ENCODE measurements around the gene NFIA.
A peak's percentile ranks its signal among the peaks of the same experiment; 100 is the strongest.

NFIA gene

DNA sequence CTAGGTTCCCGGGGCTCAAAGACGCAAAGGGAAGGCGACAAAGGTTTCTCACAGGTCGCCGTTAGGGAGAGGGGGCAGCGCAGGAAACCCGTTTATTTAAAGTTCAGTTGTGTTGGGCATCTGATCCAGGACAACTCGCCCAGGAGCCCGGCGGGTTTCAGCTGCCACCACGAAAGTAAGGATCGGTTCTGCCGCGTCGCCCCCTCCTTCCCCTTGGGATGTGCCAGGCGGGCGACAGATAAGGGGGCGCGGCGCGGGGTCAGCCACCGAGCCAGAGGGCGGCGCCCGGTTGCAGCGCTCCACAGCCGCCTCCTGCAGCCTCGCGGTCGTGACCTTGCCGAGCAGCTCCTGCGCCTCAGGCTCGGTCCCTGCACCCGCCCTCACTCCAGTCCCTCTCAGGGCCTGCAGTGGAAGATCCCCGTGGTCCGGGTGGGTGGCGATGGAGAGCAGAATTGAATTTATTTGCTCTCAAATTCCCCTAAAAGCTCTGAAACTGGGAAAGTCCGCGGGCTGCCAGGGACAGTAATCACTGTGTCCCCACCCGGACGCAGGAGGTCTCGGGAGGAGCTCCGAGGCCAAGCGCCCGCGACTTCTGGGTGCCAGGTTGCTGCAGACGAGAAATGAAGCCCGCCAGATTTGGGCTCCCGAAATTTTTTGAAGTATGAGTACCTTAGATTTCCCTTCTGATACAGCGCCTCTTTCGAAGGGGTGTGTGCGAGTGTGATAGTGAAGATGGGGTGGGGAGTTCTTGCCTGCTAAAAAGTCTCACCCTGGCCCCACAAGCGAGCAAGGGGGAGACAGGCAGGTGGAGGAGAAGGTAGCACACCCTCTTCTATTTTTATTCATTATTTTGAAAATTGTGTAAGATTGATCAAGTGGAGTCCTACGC, 28.4 kb upstream of the NFIA start:
- H3K4me3 ChIP-seq (IDR thresholded peaks at IDR 0.05; ENCODE audit: insufficient read depth, low read depth, low read length) = no peak overlapping the region
- H3K9ac ChIP-seq = no peak overlapping the region

GRCh38 chr1:61054601-61054993, 27.8 kb upstream of the NFIA start:
- Histone ChIP-seq H3K4me3 (IDR thresholded peaks at IDR 0.05; ENCODE audit: insufficient read depth, low read depth, low read length) (no peak overlapping the region), H3K4me1 (ENCODE audit: low read depth, poor library complexity, severe bottlenecking) (peaks cover 57% of the 10 kb centered on the region), H3K27ac (no peak overlapping the region), H4K20me1 (ENCODE audit: insufficient read depth) (no peaks in the 10 kb centered on the region), H3K4me2 (peak overlapping the region; percentile 68; the same call in 1 of the 2 replicates), H3K36me3 (ENCODE audit: insufficient read depth) (no peaks in the 10 kb centered on the region), H3K27me3 (ENCODE audit: insufficient read depth, low read depth) (peaks cover 46% of the 10 kb centered on the region), H3K79me2 (ENCODE audit: insufficient read depth, low read depth) (no peaks in the 10 kb centered on the region), H3K9ac (no peak overlapping the region), H2AFZ (ENCODE audit: low read depth) (no peak overlapping the region)
- TF ChIP-seq CTCF (conservative IDR thresholded peaks at IDR 0.05; ENCODE audit: low read depth, low read length) = no peak

More for the DNA sequence above, 28.4 kb upstream of the NFIA start:
- Histone ChIP-seq H3K79me2 (ENCODE audit: insufficient read depth, low read depth) (no peaks in the 10 kb centered on the region), H3K36me3 (ENCODE audit: insufficient read depth) (no peaks in the 10 kb centered on the region), H3K4me2 (peak overlapping the region; percentile 68), H3K27ac (no peak overlapping the region), H3K4me1 (ENCODE audit: low read depth, poor library complexity, severe bottlenecking) (peaks cover 58% of the 10 kb centered on the region), H3K27me3 (ENCODE audit: insufficient read depth, low read depth) (peaks cover 46% of the 10 kb centered on the region), H2AFZ (ENCODE audit: low read depth) (peak overlapping the region; percentile 38; the same call in 1 of the 2 replicates), H4K20me1 (ENCODE audit: insufficient read depth) (no peaks in the 10 kb centered on the region)
- no peak for TF ChIP-seq CTCF (conservative IDR thresholded peaks at IDR 0.05; ENCODE audit: low read depth, low read length)

GRCh38 chr1:61055110-61055614, 27.2 kb upstream of the NFIA start:
- H2AFZ ChIP-seq (ENCODE audit: low read depth) = no peak overlapping the region
- TF ChIP-seq CTCF (conservative IDR thresholded peaks at IDR 0.05; ENCODE audit: low read depth, low read length) = no peak
- H3K79me2 ChIP-seq (ENCODE audit: insufficient read depth, low read depth) = no peaks in the 10 kb centered on the region
- no peaks in the 10 kb centered on the region for H4K20me1 ChIP-seq (ENCODE audit: insufficient read depth)
- H3K4me1 ChIP-seq (ENCODE audit: low read depth, poor library complexity, severe bottlenecking) = peaks cover 55% of the 10 kb centered on the region
- H3K27ac ChIP-seq = no peak overlapping the region
- H3K36me3 ChIP-seq (ENCODE audit: insufficient read depth) = no peaks in the 10 kb centered on the region
- H3K4me3 ChIP-seq (IDR thresholded peaks at IDR 0.05; ENCODE audit: insufficient read depth, low read depth, low read length) = no peak overlapping the region
- H3K9ac ChIP-seq = no peak overlapping the region
- peaks cover 46% of the 10 kb centered on the region for H3K27me3 ChIP-seq (ENCODE audit: insufficient read depth, low read depth)
- H3K4me2 ChIP-seq = 0 out of 2 replicates have a peak overlapping the region, but pooled peaks have one; percentile 68

DNA sequence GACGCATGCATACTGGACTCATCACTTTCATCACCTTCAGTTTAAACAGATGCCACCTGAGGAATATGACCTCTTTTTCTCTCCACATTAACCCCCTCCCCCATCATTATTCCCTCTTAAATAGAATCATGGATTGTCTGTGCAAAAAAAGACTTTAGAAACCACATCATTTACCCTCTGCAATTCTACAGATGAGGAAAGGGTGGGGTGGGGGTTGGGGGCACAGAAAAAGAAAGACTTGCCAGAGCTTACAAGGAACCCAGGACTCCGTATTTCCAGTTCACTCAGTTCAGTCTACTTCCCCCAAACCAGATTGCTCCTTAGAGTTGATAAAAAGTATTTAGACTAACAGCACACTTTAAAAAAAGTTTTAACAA, 26.2 kb upstream of the NFIA start:
- H3K27ac ChIP-seq = no peak overlapping the region
- no peak overlapping the region for H3K9ac ChIP-seq
- no peak overlapping the region for H2AFZ ChIP-seq (ENCODE audit: low read depth)
- H3K4me2 ChIP-seq = no peak overlapping the region
- peaks cover 45% of the 10 kb centered on the region for H3K27me3 ChIP-seq (ENCODE audit: insufficient read depth, low read depth)
- H3K4me3 ChIP-seq (IDR thresholded peaks at IDR 0.05; ENCODE audit: insufficient read depth, low read depth, low read length) = no peak overlapping the region
- H3K4me1 ChIP-seq (ENCODE audit: low read depth, poor library complexity, severe bottlenecking) = peaks cover 53% of the 10 kb centered on the region
- H3K79me2 ChIP-seq (ENCODE audit: insufficient read depth, low read depth) = no peaks in the 10 kb centered on the region
- no peaks in the 10 kb centered on the region for H3K36me3 ChIP-seq (ENCODE audit: insufficient read depth)
- TF ChIP-seq CTCF (conservative IDR thresholded peaks at IDR 0.05; ENCODE audit: low read depth, low read length) = no peak
- no peaks in the 10 kb centered on the region for H4K20me1 ChIP-seq (ENCODE audit: insufficient read depth)
